ENCODE measurements around the gene DEFB128. TPM values are rescaled to one million over a fixed set of nuclear protein-coding genes. Genes with fewer than 3 reads are reported as not detected.

The DEFB128 gene
- polyA plus RNA-seq, 2 donors, result not detected

GRCh38 chr20:168876-169275 lies 20.6 kb downstream of the DEFB128 start:
- H3K27ac ChIP-seq (ENCODE audit: low read depth in 2 of 2, low read length in 1 of 2), result no peak overlapping the region
- H3K36me3 ChIP-seq (ENCODE audit: control insufficient read depth in 2 of 2, insufficient read depth in 2 of 2, low read length in 1 of 2), result no peaks in the 10 kb centered on the region
- no peaks in the 10 kb centered on the region for H3K27me3 ChIP-seq (ENCODE audit: control insufficient read depth in 1 of 2, insufficient read depth in 2 of 2, low read length in 2 of 2)
- WGBS, 2 donors, result 67 to 70% methylated on average over 2 of the region's 2 CpGs
- no peaks in the 10 kb centered on the region for H3K4me1 ChIP-seq (ENCODE audit: control insufficient read depth in 2 of 2, insufficient read depth in 2 of 2, low read length in 1 of 2)
- H3K9me3 ChIP-seq (ENCODE audit: control insufficient read depth in 2 of 2, insufficient read depth in 1 of 2, low read depth in 1 of 2, low read length in 1 of 2), result no peaks in the 10 kb centered on the region
- H3K4me3 ChIP-seq (ENCODE audit: low read depth in 1 of 2, low read length in 2 of 2), result no peak overlapping the region

GRCh38 chr20:164618-165017 lies 24.9 kb downstream of the DEFB128 start:
- 48 to 54% methylated on average over 3 of the region's 3 CpGs for WGBS, 2 donors
- peaks cover 0 to 2% of the 10 kb centered on the region in 2 donors for H3K27me3 ChIP-seq (ENCODE audit: control insufficient read depth in 1 of 2, insufficient read depth in 2 of 2, low read length in 2 of 2)
- no peaks in the 10 kb centered on the region for H3K9me3 ChIP-seq (ENCODE audit: control insufficient read depth in 2 of 2, insufficient read depth in 1 of 2, low read depth in 1 of 2, low read length in 1 of 2)
- no peaks in the 10 kb centered on the region for H3K4me1 ChIP-seq (ENCODE audit: control insufficient read depth in 2 of 2, insufficient read depth in 2 of 2, low read length in 1 of 2)
- H3K36me3 ChIP-seq (ENCODE audit: control insufficient read depth in 2 of 2, insufficient read depth in 2 of 2, low read length in 1 of 2), result no peaks in the 10 kb centered on the region
- H3K4me3 ChIP-seq (ENCODE audit: low read depth in 1 of 2, low read length in 2 of 2), result no peak overlapping the region
- H3K27ac ChIP-seq (ENCODE audit: low read depth in 2 of 2, low read length in 1 of 2), result no peak overlapping the region

- Histone ChIP-seq H3K9me3 (ENCODE audit: control insufficient read depth in 2 of 2, insufficient read depth in 1 of 2, low read depth in 1 of 2, low read length in 1 of 2) (no peaks in the 10 kb centered on the region), H3K4me1 (ENCODE audit: control insufficient read depth in 2 of 2, insufficient read depth in 2 of 2, low read length in 1 of 2) (no peaks in the 10 kb centered on the region), H3K27ac (ENCODE audit: low read depth in 2 of 2, low read length in 1 of 2) (no peak within 1 kb of the TSS), H3K27me3 (ENCODE audit: control insufficient read depth in 1 of 2, insufficient read depth in 2 of 2, low read length in 2 of 2) (no peaks in the 10 kb centered on the region), H3K4me3 (ENCODE audit: low read depth in 1 of 2, low read length in 2 of 2) (no peak within 1 kb of the TSS), H3K36me3 (ENCODE audit: control insufficient read depth in 2 of 2, insufficient read depth in 2 of 2, low read length in 1 of 2) (no peaks in the 10 kb centered on the region)
- 89 to 92% methylated on average over 5 of the region's 5 CpGs for WGBS, 2 donors
Observed at GRCh38 chr20:157154-157553, 32.4 kb downstream of the DEFB128 start, which contains the start of gene DEFB127. TSS of gene DEFB127 (plus strand) at chr20:157454. CDS start at chr20:157545, 91 bp downstream.

DNA sequence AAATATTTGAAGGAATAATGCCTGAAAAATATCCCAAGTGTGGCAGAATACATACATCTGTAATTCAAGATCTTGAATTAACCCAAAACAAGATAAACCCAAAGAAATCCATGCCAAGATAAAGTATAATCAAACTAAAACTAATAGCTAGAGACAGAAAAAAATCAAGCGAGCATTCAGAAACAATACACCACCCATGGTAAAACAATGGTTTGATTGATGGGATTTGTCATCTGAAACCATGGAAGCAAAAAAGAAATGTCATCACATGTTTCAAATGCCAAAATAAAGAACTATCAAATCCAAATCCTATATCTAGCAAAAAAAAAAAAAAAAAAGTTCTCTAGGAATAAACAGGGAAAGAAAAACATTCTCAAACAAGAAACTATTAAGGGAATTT lies 37.4 kb downstream of the DEFB128 start:
- H3K27ac ChIP-seq (ENCODE audit: low read depth in 2 of 2, low read length in 1 of 2), result no peak overlapping the region
- 56 to 79% methylated on average over 1 of the region's 1 CpG for WGBS, 2 donors
- no peaks in the 10 kb centered on the region for H3K27me3 ChIP-seq (ENCODE audit: control insufficient read depth in 1 of 2, insufficient read depth in 2 of 2, low read length in 2 of 2)
- H3K4me3 ChIP-seq (ENCODE audit: low read depth in 1 of 2, low read length in 2 of 2), result no peak overlapping the region
- H3K4me1 ChIP-seq (ENCODE audit: control insufficient read depth in 2 of 2, insufficient read depth in 2 of 2, low read length in 1 of 2), result no peaks in the 10 kb centered on the region
- no peaks in the 10 kb centered on the region for H3K9me3 ChIP-seq (ENCODE audit: control insufficient read depth in 2 of 2, insufficient read depth in 1 of 2, low read depth in 1 of 2, low read length in 1 of 2)
- no peaks in the 10 kb centered on the region for H3K36me3 ChIP-seq (ENCODE audit: control insufficient read depth in 2 of 2, insufficient read depth in 2 of 2, low read length in 1 of 2)

DNA sequence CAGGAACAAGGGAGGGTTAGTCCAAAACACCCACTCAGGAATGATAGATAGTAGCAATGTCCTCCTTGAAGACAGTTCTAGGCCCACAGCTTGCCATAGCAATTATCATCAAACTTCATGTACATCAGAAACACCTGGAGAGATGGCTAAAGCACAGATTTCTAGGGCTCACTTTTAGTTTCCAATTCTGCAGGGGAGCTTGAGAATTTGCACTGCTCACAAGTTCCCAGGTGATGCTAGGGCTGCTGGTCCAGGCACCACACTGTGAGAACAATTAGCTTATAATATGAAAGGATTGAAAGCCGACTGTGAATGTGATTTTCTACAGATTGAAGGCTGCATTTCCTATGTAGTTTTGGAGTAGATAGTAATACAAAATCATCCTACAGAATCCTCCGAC lies 43.6 kb downstream of the DEFB128 start:
- Histone ChIP-seq H3K4me1 (ENCODE audit: control insufficient read depth in 2 of 2, insufficient read depth in 2 of 2, low read length in 1 of 2) (no peaks in the 10 kb centered on the region), H3K9me3 (ENCODE audit: control insufficient read depth in 2 of 2, insufficient read depth in 1 of 2, low read depth in 1 of 2, low read length in 1 of 2) (no peaks in the 10 kb centered on the region), H3K4me3 (ENCODE audit: low read depth in 1 of 2, low read length in 2 of 2) (no peak overlapping the region), H3K27ac (ENCODE audit: low read depth in 2 of 2, low read length in 1 of 2) (no peak overlapping the region), H3K27me3 (ENCODE audit: control insufficient read depth in 1 of 2, insufficient read depth in 2 of 2, low read length in 2 of 2) (peaks cover 0 to 4% of the 10 kb centered on the region in 2 donors), H3K36me3 (ENCODE audit: control insufficient read depth in 2 of 2, insufficient read depth in 2 of 2, low read length in 1 of 2) (no peaks in the 10 kb centered on the region)
- 57 to 63% methylated on average over 2 of the region's 2 CpGs for WGBS, 2 donors

DNA sequence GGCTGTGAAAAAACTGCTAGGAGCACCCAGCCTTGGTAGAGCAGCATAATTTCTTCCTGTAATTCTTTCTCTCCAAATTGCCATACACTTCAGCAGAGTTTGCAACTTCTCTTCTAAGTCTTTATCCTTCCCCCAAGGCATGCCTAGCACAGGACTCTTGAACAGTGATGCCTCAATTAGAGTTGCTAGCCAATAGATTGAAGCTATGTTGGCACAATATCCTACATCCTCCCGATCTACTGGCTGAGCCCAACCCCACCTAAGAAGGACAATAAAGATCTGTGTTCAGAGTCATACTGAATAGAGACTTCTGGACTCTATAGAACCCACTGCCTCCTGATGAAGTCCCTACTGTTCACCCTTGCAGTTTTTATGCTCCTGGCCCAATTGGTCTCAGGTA lies 47.2 kb downstream of the DEFB128 start, which contains the start of gene DEFB126:
DEFB126 (plus strand) TSS at position 301 of the 400 bp plus-strand sequence; CDS start at position 340, 39 bp downstream.
- no peaks in the 10 kb centered on the region for H3K36me3 ChIP-seq (ENCODE audit: control insufficient read depth in 2 of 2, insufficient read depth in 2 of 2, low read length in 1 of 2)
- WGBS, 2 donors, result 34 to 41% methylated on average over 1 of the region's 1 CpG
- H3K4me3 ChIP-seq (ENCODE audit: low read depth in 1 of 2, low read length in 2 of 2), result no peak within 1 kb of the TSS
- H3K27me3 ChIP-seq (ENCODE audit: control insufficient read depth in 1 of 2, insufficient read depth in 2 of 2, low read length in 2 of 2), result peaks cover 0 to 6% of the 10 kb centered on the region in 2 donors
- no peak within 1 kb of the TSS for H3K27ac ChIP-seq (ENCODE audit: low read depth in 2 of 2, low read length in 1 of 2)
- no peaks in the 10 kb centered on the region for H3K4me1 ChIP-seq (ENCODE audit: control insufficient read depth in 2 of 2, insufficient read depth in 2 of 2, low read length in 1 of 2)
- no peaks in the 10 kb centered on the region for H3K9me3 ChIP-seq (ENCODE audit: control insufficient read depth in 2 of 2, insufficient read depth in 1 of 2, low read depth in 1 of 2, low read length in 1 of 2)

Other genes with a start within 250 kb of the DEFB128 start
- gene DEFB125, start 102.0 kb downstream of the DEFB128 start, polyA plus RNA-seq, result not detected
- not detected for gene DEFB126, start 47.1 kb downstream of the DEFB128 start, polyA plus RNA-seq
- gene DEFB127, start 32.3 kb downstream of the DEFB128 start, polyA plus RNA-seq, result not detected
- not detected for gene DEFB129, start 37.5 kb upstream of the DEFB128 start, polyA plus RNA-seq
- gene DEFB132, start 68.0 kb upstream of the DEFB128 start, polyA plus RNA-seq, result not detected
- gene C20orf96, start 101.0 kb upstream of the DEFB128 start, polyA plus RNA-seq, result 1 to 10 TPM; 1.9 TPM
- gene ZCCHC3, start 107.9 kb upstream of the DEFB128 start, polyA plus RNA-seq, result 1 to 10 TPM; 5.7 to 6.2 TPM
- gene SOX12, start 135.8 kb upstream of the DEFB128 start, polyA plus RNA-seq, result 1 to 10 TPM; 2.2 to 2.4 TPM
- 1 to 10 TPM; 6.0 to 6.1 TPM for gene NRSN2, start 157.4 kb upstream of the DEFB128 start, polyA plus RNA-seq
- gene TRIB3, start 191.0 kb upstream of the DEFB128 start, polyA plus RNA-seq, result 10 to 100 TPM in 1 of 2 donors, 1 to 10 TPM in 1; 7.6 to 21.1 TPM
- 10 to 100 TPM; 58.6 to 86.6 TPM for gene RBCK1, start 218.6 kb upstream of the DEFB128 start, polyA plus RNA-seq

Measured in esophagus (tissue), 2 donors.